Stimulated activated CD4-positive, alpha-beta T cell treated with anti-CD3 and anti-CD28 coated beads, Interleukin-12 subunit alpha, Interleukin-12 subunit beta, amount 100 ng/mL, for 24 hours (primary cell): ENCODE measurements around the gene CD6.

Source experiments
- DNase-seq, 2 experiments: peaks; one replicate each; pipeline ENCODE4 v3.0.0-alpha.2; 2020; ENCODE audit warnings: low read depth in 2 of 2

CD6 gene

GRCh38 chr11:60971520-60971919, at the start of gene CD6:
Gene CD6, plus strand, starts transcription at chr11:60971680. Its CDS starts 186 bp downstream, at chr11:60971866.
- no peak for DNase-seq

GRCh38 chr11:60921777-60922335, 49.6 kb upstream of the CD6 start:
- no peak for DNase-seq

GRCh38 chr11:60922906-60923305, 48.6 kb upstream of the CD6 start:
- no peak for DNase-seq

- no peak for DNase-seq
These were observed 48.2 kb upstream of the CD6 start for GRCh38 chr11:60923326-60923725.

- no peak for DNase-seq
These were observed 47.7 kb upstream of the CD6 start for GRCh38 chr11:60923800-60924109.

GRCh38 chr11:60924110-60924905, 47.2 kb upstream of the CD6 start, which contains the start of gene TMEM132A:
Gene TMEM132A, plus strand, starts transcription at chr11:60924460. Its CDS starts 174 bp downstream, at chr11:60924634.
- no peak for DNase-seq

- no peak for DNase-seq
These were observed 46.3 kb upstream of the CD6 start for GRCh38 chr11:60924906-60925853.

- DNase-seq: no peak
These were observed 45.6 kb upstream of the CD6 start for GRCh38 chr11:60925868-60926267.

- no peak for DNase-seq
These were observed 45.0 kb upstream of the CD6 start for GRCh38 chr11:60926500-60926899.

GRCh38 chr11:60927061-60927592, 44.4 kb upstream of the CD6 start:
- DNase-seq: no peak

GRCh38 chr11:60927600-60927999, 43.9 kb upstream of the CD6 start:
- DNase-seq: no peak

- no peak for DNase-seq
These were observed 42.9 kb upstream of the CD6 start for GRCh38 chr11:60928563-60929001.

GRCh38 chr11:60929764-60930163, 41.7 kb upstream of the CD6 start:
- no peak for DNase-seq

GRCh38 chr11:60930394-60930793, 41.1 kb upstream of the CD6 start:
- DNase-seq: no peak

- no peak for DNase-seq
These were observed 39.6 kb upstream of the CD6 start for GRCh38 chr11:60931917-60932316.

GRCh38 chr11:60932605-60933356, 38.7 kb upstream of the CD6 start:
- no peak for DNase-seq

- DNase-seq: no peak
These were observed 37.9 kb upstream of the CD6 start for GRCh38 chr11:60933416-60934123.

- DNase-seq: no peak
These were observed 37.2 kb upstream of the CD6 start for GRCh38 chr11:60934124-60934789.

- DNase-seq: no peak
These were observed 36.5 kb upstream of the CD6 start for GRCh38 chr11:60934790-60935605.
